ENCODE measurements around the gene ANXA10. TPM values are rescaled to one million over a fixed set of nuclear protein-coding genes. Genes with fewer than 3 reads are reported as not detected.

Gene ANXA10
- polyA plus RNA-seq, 1 donor (not counting 4 experiments of a cell fraction or from before 2014, with no cell fraction given) = not detected

DNA sequence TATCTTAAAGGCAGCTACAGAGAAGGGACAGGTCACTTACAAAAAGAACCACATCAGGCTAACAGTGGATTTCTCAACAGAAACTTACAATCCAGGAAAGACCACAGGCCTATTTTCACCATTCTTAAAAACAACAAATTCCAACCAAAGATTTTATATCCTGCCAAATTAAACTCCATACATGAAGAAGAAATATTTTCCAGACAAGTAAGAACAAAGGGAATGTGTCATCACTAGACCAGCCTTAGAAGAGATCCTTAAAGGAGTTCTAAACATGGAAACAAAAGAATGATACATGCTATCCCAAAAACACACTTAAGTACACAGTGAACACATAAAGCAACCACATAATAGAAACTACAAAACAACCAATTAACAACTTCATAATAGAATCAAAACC, 105.6 kb downstream of the ANXA10 start:
- Histone ChIP-seq H3K4me1 (ENCODE audit: control insufficient read depth, extremely low read depth, insufficient read depth, low read length) (no peaks in the 10 kb centered on the region), H3K9ac (ENCODE audit: control insufficient read depth, extremely low read depth, insufficient read depth, low read length) (no peak overlapping the region), H3K4me3 (ENCODE audit: control insufficient read depth in 2 of 3, extremely low read depth in 1 of 3, insufficient read depth in 2 of 3, low read depth in 1 of 3, low read length in 3 of 3) (no peak overlapping the region), H3K79me2 (ENCODE audit: control insufficient read depth, insufficient read depth, low read length) (no peaks in the 10 kb centered on the region), H3K36me3 (ENCODE audit: control insufficient read depth in 2 of 2, extremely low read depth in 1 of 2, insufficient read depth in 2 of 2, low read length in 2 of 2) (no peaks in the 10 kb centered on the region), H3K9me3 (ENCODE audit: control insufficient read depth, low read depth, low read length) (no peaks in the 10 kb centered on the region), H3K9me1 (ENCODE audit: control insufficient read depth, extremely low read depth, insufficient read depth, low read length) (no peaks in the 10 kb centered on the region), H3K4me2 (ENCODE audit: control insufficient read depth, extremely low read depth, insufficient read depth, low read depth, low read length) (no peak overlapping the region), H4K20me1 (ENCODE audit: control insufficient read depth, extremely low read depth, insufficient read depth, low read length) (no peaks in the 10 kb centered on the region), H3K27ac (ENCODE audit: control insufficient read depth, insufficient read depth, low read length) (no peak overlapping the region), H2AFZ (ENCODE audit: control insufficient read depth, low read length) (no peak overlapping the region), H3K27me3 (ENCODE audit: control insufficient read depth, extremely low read depth, insufficient read depth, low read length) (no peaks in the 10 kb centered on the region)
- TF ChIP-seq EZH2 (IDR thresholded peaks at IDR 0.05; ENCODE audit: low read length) = no peak
- TF ChIP-seq CTCF (optimal IDR thresholded peaks at IDR 0.05 in 1 of 3, IDR thresholded peaks at IDR 0.05 in 1 of 3, conservative IDR thresholded peaks at IDR 0.05 in 1 of 3; ENCODE audit: extremely low read depth in 1 of 3, insufficient read depth in 2 of 3, low read length in 3 of 3) = no peak
- FAIRE-seq (no peak), DNase-seq (ENCODE audit: low read depth, low spot score) (no peak)
- dilution Hi-C loops (cut with MboI; ENCODE audit: extremely low pct_ligation_motif_present, low sequenced_read_pairs) = no loop called here

- no peaks in the 10 kb centered on the region for H4K20me1 ChIP-seq (ENCODE audit: control insufficient read depth, extremely low read depth, insufficient read depth, low read length)
- TF ChIP-seq EZH2 (IDR thresholded peaks at IDR 0.05; ENCODE audit: low read length) (no peak), CTCF (optimal IDR thresholded peaks at IDR 0.05 in 1 of 3, IDR thresholded peaks at IDR 0.05 in 1 of 3, conservative IDR thresholded peaks at IDR 0.05 in 1 of 3; ENCODE audit: extremely low read depth in 1 of 3, insufficient read depth in 2 of 3, low read length in 3 of 3) (no peak)
- no peak overlapping the region for H3K4me3 ChIP-seq (ENCODE audit: control insufficient read depth in 2 of 3, extremely low read depth in 1 of 3, insufficient read depth in 2 of 3, low read depth in 1 of 3, low read length in 3 of 3)
- no peaks in the 10 kb centered on the region for H3K27me3 ChIP-seq (ENCODE audit: control insufficient read depth, extremely low read depth, insufficient read depth, low read length)
- H3K4me2 ChIP-seq (ENCODE audit: control insufficient read depth, extremely low read depth, insufficient read depth, low read depth, low read length) = no peak overlapping the region
- H3K4me1 ChIP-seq (ENCODE audit: control insufficient read depth, extremely low read depth, insufficient read depth, low read length) = no peaks in the 10 kb centered on the region
- H3K36me3 ChIP-seq (ENCODE audit: control insufficient read depth in 2 of 2, extremely low read depth in 1 of 2, insufficient read depth in 2 of 2, low read length in 2 of 2) = no peaks in the 10 kb centered on the region
- no peaks in the 10 kb centered on the region for H3K79me2 ChIP-seq (ENCODE audit: control insufficient read depth, insufficient read depth, low read length)
- H3K27ac ChIP-seq (ENCODE audit: control insufficient read depth, insufficient read depth, low read length) = no peak overlapping the region
- FAIRE-seq (no peak), DNase-seq (ENCODE audit: low read depth, low spot score) (no peak)
- dilution Hi-C loops (cut with MboI; ENCODE audit: extremely low pct_ligation_motif_present, low sequenced_read_pairs) = no loop called here
- no peak overlapping the region for H3K9ac ChIP-seq (ENCODE audit: control insufficient read depth, extremely low read depth, insufficient read depth, low read length)
- H3K9me1 ChIP-seq (ENCODE audit: control insufficient read depth, extremely low read depth, insufficient read depth, low read length) = no peaks in the 10 kb centered on the region
- peaks cover 4% of the 10 kb centered on the region for H3K9me3 ChIP-seq (ENCODE audit: control insufficient read depth, low read depth, low read length)
- no peak overlapping the region for H2AFZ ChIP-seq (ENCODE audit: control insufficient read depth, low read length)
Observed at GRCh38 chr4:168199260-168199957, 107.1 kb downstream of the ANXA10 start.
